ACC112 (cell line): Measurements from ENCODE around the gene B4GALT6.

Source experiments
- H2AFZ ChIP-seq: fragments of 200-600 bp; sonication (generic); one replicate; pipeline ENCODE4 v1.6.0; 2017; ENCODE audit warnings: antibody characterized with exemption, low read length; ENCODE audit not compliant: unreplicated experiment
- H3K27ac ChIP-seq: fragments of 200-600 bp; sonication (generic); 2 replicates; pipeline ENCODE4 v1.5.1; 2014; ENCODE audit warnings: low read depth, mild to moderate bottlenecking, antibody characterized with exemption, low read length, moderate library complexity
- H3K27me3 ChIP-seq: fragments of 200-600 bp; sonication (generic); 2 replicates; pipeline ENCODE4 v1.6.1; 2014; ENCODE audit warnings: mild to moderate bottlenecking, antibody characterized with exemption, low read length, moderate library complexity, mixed read lengths; ENCODE audit not compliant: insufficient read depth
- H3K36me3 ChIP-seq: fragments of 200-600 bp; sonication (generic); 2 replicates; pipeline ENCODE4 v1.6.1; 2016; ENCODE audit warnings: mild to moderate bottlenecking, antibody characterized with exemption, low read length, moderate library complexity, mixed read lengths; ENCODE audit not compliant: insufficient read depth
- H3K4me1 ChIP-seq: fragments of 200-600 bp; sonication (generic); one replicate; pipeline ENCODE4 v1.6.1; 2016; ENCODE audit warnings: low read length, mixed read lengths; ENCODE audit not compliant: insufficient read depth, unreplicated experiment, control insufficient read depth
- H3K4me3 ChIP-seq: fragments of 200-600 bp; sonication (generic); 2 replicates; pipeline ENCODE4 v1.5.1; 2014; ENCODE audit warnings: mild to moderate bottlenecking, low read depth, low read length
- H3K79me2 ChIP-seq: fragments of 200-600 bp; sonication (generic); one replicate; pipeline ENCODE4 v1.6.0; 2016; ENCODE audit warnings: low read length; ENCODE audit not compliant: control insufficient read depth, unreplicated experiment, insufficient read depth

The B4GALT6 gene

GRCh38 chr18:31579375-31579774 lies 105.0 kb downstream of the B4GALT6 start:
- Histone ChIP-seq H3K27ac (no peak overlapping the region), H3K4me1 (no peaks in the 10 kb centered on the region), H3K36me3 (no peaks in the 10 kb centered on the region), H3K4me3 (no peak overlapping the region), H3K27me3 (peaks cover 27% of the 10 kb centered on the region; the same call in 1 of the 2 replicates), H3K79me2 (no peaks in the 10 kb centered on the region), H2AFZ (no peak overlapping the region)

- no peak overlapping the region for H3K27ac ChIP-seq
- no peak overlapping the region for H2AFZ ChIP-seq
- H3K79me2 ChIP-seq, result no peaks in the 10 kb centered on the region
Measured at GRCh38 chr18:31578126-31578525, 106.3 kb downstream of the B4GALT6 start.

GRCh38 chr18:31577195-31577594 lies 107.2 kb downstream of the B4GALT6 start:
- no peak overlapping the region for H2AFZ ChIP-seq
- no peaks in the 10 kb centered on the region for H3K79me2 ChIP-seq
- no peak overlapping the region for H3K4me3 ChIP-seq

More at GRCh38 chr18:31578126-31578525, 106.3 kb downstream of the B4GALT6 start:
- Histone ChIP-seq H3K4me1 (no peaks in the 10 kb centered on the region), H3K36me3 (no peaks in the 10 kb centered on the region), H3K27me3 (peaks cover 29% of the 10 kb centered on the region; the same call in 1 of the 2 replicates), H3K4me3 (no peak overlapping the region)

GRCh38 chr18:31576670-31577069 lies 107.7 kb downstream of the B4GALT6 start:
- no peak overlapping the region for H3K27ac ChIP-seq
- no peaks in the 10 kb centered on the region for H3K4me1 ChIP-seq
- H3K36me3 ChIP-seq, result no peaks in the 10 kb centered on the region
- peaks cover 41% of the 10 kb centered on the region for H3K27me3 ChIP-seq
- no peak overlapping the region for H2AFZ ChIP-seq
- no peak overlapping the region for H3K4me3 ChIP-seq
- no peaks in the 10 kb centered on the region for H3K79me2 ChIP-seq

More at GRCh38 chr18:31577195-31577594, 107.2 kb downstream of the B4GALT6 start:
- Histone ChIP-seq H3K27me3 (peaks cover 36% of the 10 kb centered on the region; the same call in 1 of the 2 replicates), H3K36me3 (no peaks in the 10 kb centered on the region), H3K4me1 (no peaks in the 10 kb centered on the region), H3K27ac (no peak overlapping the region)

GRCh38 chr18:31575515-31576257 lies 108.7 kb downstream of the B4GALT6 start:
- no peaks in the 10 kb centered on the region for H3K36me3 ChIP-seq
- H3K27ac ChIP-seq, result no peak overlapping the region
- H2AFZ ChIP-seq, result no peak overlapping the region
- no peaks in the 10 kb centered on the region for H3K4me1 ChIP-seq
- H3K79me2 ChIP-seq, result no peaks in the 10 kb centered on the region
- H3K4me3 ChIP-seq, result no peak overlapping the region
- peaks cover 46% of the 10 kb centered on the region for H3K27me3 ChIP-seq

- Histone ChIP-seq H3K36me3 (no peaks in the 10 kb centered on the region), H2AFZ (no peak overlapping the region), H3K4me1 (no peaks in the 10 kb centered on the region), H3K27me3 (peaks cover 36% of the 10 kb centered on the region), H3K4me3 (no peak overlapping the region), H3K79me2 (no peaks in the 10 kb centered on the region), H3K27ac (no peak overlapping the region)
Measured at GRCh38 chr18:31574359-31574758, 110.0 kb downstream of the B4GALT6 start.
